H1 (cell line): ENCODE results near the gene SIK3. TPM values are rescaled to one million over a fixed set of nuclear protein-coding genes. Genes with fewer than 3 reads are reported as not detected.
A peak's percentile ranks its signal among the peaks of the same experiment; 100 is the strongest.

Experiments used
- CTCF ChIA-PET: fragments of 300-600 bp; sonication (Branson Sonifier 250); formaldehyde crosslinking; loops from one replicate; lab custom pipeline; 2021; ENCODE audit not compliant: partially characterized antibody; lab: Charles Lee
- POLR2A ChIA-PET: fragments of 300-600 bp; sonication (Branson Sonifier 250); formaldehyde crosslinking; loops from one replicate; lab custom pipeline; 2021; ENCODE audit warnings: inconsistent platforms; ENCODE audit not compliant: partially characterized antibody; lab: Charles Lee
- DNase-seq, 2 experiments: peaks; one replicate each; pipeline versions ENCODE4 v3.0.0 to v3.0.0-alpha.2; 2010 to 2022; ENCODE audit warnings: low spot score in 2 of 2, low read depth in 1 of 2, mixed read lengths in 1 of 2
- FAIRE-seq: peaks from 2 replicates; lab custom pipeline; 2011; peaks lifted over from hg19 to GRCh38; lab: Jason Lieb, UNC
- H2AFZ ChIP-seq: 2 replicates; pipeline ENCODE4 v1.8.1; 2012; ENCODE audit warnings: low read length, inconsistent platforms
- H2AK5ac ChIP-seq: 2 replicates; pipeline ENCODE4 v1.6.1; 2013; ENCODE audit warnings: low read depth, low read length
- H2BK120ac ChIP-seq: replicated peaks from 2 replicates; pipeline ENCODE3; 2013; ENCODE audit warnings: low read depth, low read length, inconsistent platforms
- H2BK12ac ChIP-seq: 2 replicates; pipeline ENCODE4 v1.6.1; 2013; ENCODE audit warnings: low read depth, low read length
- H2BK15ac ChIP-seq: 2 replicates; pipeline ENCODE4 v1.6.1; 2013; ENCODE audit warnings: low read length
- H2BK20ac ChIP-seq: 2 replicates; pipeline ENCODE4 v1.6.1; 2013; ENCODE audit warnings: low read length
- H2BK5ac ChIP-seq: 2 replicates; pipeline ENCODE4 v1.6.1; 2013; ENCODE audit warnings: low read depth, low read length
- H3K14ac ChIP-seq: 2 replicates; pipeline ENCODE4 v1.6.1; 2013; ENCODE audit warnings: inconsistent platforms; ENCODE audit not compliant: insufficient read length
- H3K18ac ChIP-seq: 2 replicates; pipeline ENCODE4 v1.6.1; 2013; ENCODE audit warnings: low read length; ENCODE audit errors: extremely low read depth
- H3K23ac ChIP-seq: 2 replicates; pipeline ENCODE4 v1.6.1; 2013; ENCODE audit warnings: inconsistent platforms; ENCODE audit not compliant: insufficient read length
- H3K23me2 ChIP-seq: 2 replicates; pipeline ENCODE4 v1.6.1; 2013; ENCODE audit warnings: low read depth, low read length
- H3K27ac ChIP-seq: 2 replicates; pipeline ENCODE4 v1.6.1; 2011; ENCODE audit warnings: low read depth, low read length, inconsistent platforms
- H3K27me3 ChIP-seq, 4 experiments: replicated peaks in 1 of 4; 1 replicate in 1 of 4; 2 replicates in 3 of 4; pipeline versions ENCODE4 v1.6.1 to v1.8.1; 2011 to 2013; ENCODE audit warnings: low read length in 3 of 4, mild to moderate bottlenecking in 3 of 4, inconsistent platforms in 2 of 4, mixed read lengths in 2 of 4, moderate library complexity in 1 of 4; ENCODE audit not compliant: control insufficient read depth in 3 of 4, insufficient read depth in 3 of 4; ENCODE audit errors: extremely low read depth in 1 of 4
- H3K36me3 ChIP-seq, 4 experiments: 2 replicates each; pipeline versions ENCODE4 v1.6.1 to v1.8.1; 2011 to 2013; ENCODE audit warnings: mild to moderate bottlenecking in 4 of 4, low read length in 3 of 4, moderate library complexity in 2 of 4, control low read depth in 1 of 4, inconsistent platforms in 1 of 4; ENCODE audit not compliant: insufficient read depth in 4 of 4, control insufficient read depth in 2 of 4
- H3K4ac ChIP-seq: replicated peaks from 2 replicates; pipeline ENCODE3; 2013; ENCODE audit warnings: low read length, low read depth, mixed read lengths, inconsistent platforms; ENCODE audit not compliant: insufficient read length
- H3K4me1 ChIP-seq, 4 experiments: replicated peaks in 1 of 4; 1 replicate in 1 of 4; 2 replicates in 3 of 4; pipeline versions ENCODE4 v1.6.1 to v1.8.1; 2011 to 2013; ENCODE audit warnings: low read length in 3 of 4, inconsistent platforms in 2 of 4, mixed read lengths in 1 of 4; ENCODE audit not compliant: insufficient read depth in 4 of 4, control insufficient read depth in 3 of 4
- H3K4me2 ChIP-seq, 2 experiments: 2 replicates each; pipeline versions ENCODE4 v1.6.1 to v1.8.1; 2011 to 2013; ENCODE audit warnings: low read depth in 2 of 2, low read length in 2 of 2, control low read depth in 1 of 2, inconsistent platforms in 1 of 2, mild to moderate bottlenecking in 1 of 2; ENCODE audit not compliant: insufficient read depth in 1 of 2
- H3K4me3 ChIP-seq, 4 experiments: fragments of 200-600, 300-600 bp in 1 of 4; sonication (generic), shearing (Covaris generic), sonication (Bioruptor Twin) in 1 of 4; 2 replicates each; pipeline versions ENCODE4 v1.5.1 to v1.8.1; 2011 to 2016; ENCODE audit warnings: low read length in 4 of 4, low read depth in 3 of 4, control low read depth in 2 of 4, inconsistent platforms in 2 of 4, mild to moderate bottlenecking in 2 of 4, mixed read lengths in 1 of 4, moderate library complexity in 1 of 4; ENCODE audit not compliant: insufficient read depth in 2 of 4; ENCODE audit errors: extremely low read depth in 1 of 4
- H3K56ac ChIP-seq: replicated peaks from 2 replicates; pipeline ENCODE3; 2013; ENCODE audit warnings: low read depth, mild to moderate bottlenecking, mixed read lengths, low read length, inconsistent platforms; ENCODE audit not compliant: insufficient read length
- H3K79me1 ChIP-seq: 2 replicates; pipeline ENCODE4 v1.6.1; 2013; ENCODE audit warnings: low read depth, low read length, control low read depth
- H3K79me2 ChIP-seq, 2 experiments: 2 replicates each; pipeline versions ENCODE4 v1.6.1 to v1.8.1; 2012 to 2013; ENCODE audit warnings: low read length in 2 of 2, mild to moderate bottlenecking in 2 of 2, inconsistent platforms in 1 of 2; ENCODE audit not compliant: insufficient read depth in 2 of 2, control insufficient read depth in 1 of 2
- H3K9ac ChIP-seq, 4 experiments: replicated peaks in 1 of 4; 1 replicate in 1 of 4; 2 replicates in 3 of 4; pipeline versions ENCODE4 v1.6.1 to v1.8.1; 2011 to 2013; ENCODE audit warnings: low read depth in 3 of 4, low read length in 3 of 4, control low read depth in 2 of 4, mild to moderate bottlenecking in 2 of 4, moderate library complexity in 2 of 4, inconsistent platforms in 1 of 4; ENCODE audit errors: extremely low read depth in 1 of 4
- H3K9me3 ChIP-seq, 2 experiments: 2 replicates each; pipeline versions ENCODE4 v1.6.1 to v1.8.1; 2012 to 2013; ENCODE audit warnings: mild to moderate bottlenecking in 2 of 2, moderate library complexity in 2 of 2, control low read depth in 1 of 2, inconsistent platforms in 1 of 2, low read depth in 1 of 2, low read length in 1 of 2, mixed read lengths in 1 of 2; ENCODE audit not compliant: insufficient read depth in 2 of 2
- H4K20me1 ChIP-seq, 2 experiments: replicated peaks in 1 of 2; 2 replicates each; pipeline versions ENCODE3 to v1.8.1; 2011 to 2013; ENCODE audit warnings: inconsistent platforms in 2 of 2, low read length in 2 of 2, mild to moderate bottlenecking in 1 of 2; ENCODE audit not compliant: insufficient read depth in 2 of 2, control insufficient read depth in 1 of 2
- H4K5ac ChIP-seq: 2 replicates; pipeline ENCODE4 v1.6.1; 2013; ENCODE audit warnings: low read length, low read depth, mixed read lengths, inconsistent platforms; ENCODE audit not compliant: insufficient read length
- H4K8ac ChIP-seq: 2 replicates; pipeline ENCODE4 v1.8.0; 2013; ENCODE audit warnings: mild to moderate bottlenecking, moderate library complexity, low read length, inconsistent platforms; ENCODE audit not compliant: insufficient read depth; ENCODE audit errors: extremely low read depth
- H4K91ac ChIP-seq: replicated peaks from 2 replicates; pipeline ENCODE3; 2013; ENCODE audit warnings: low read length, mixed read lengths, inconsistent platforms; ENCODE audit not compliant: insufficient read length
- CEBPB ChIP-seq: IDR thresholded peaks from 2 replicates; pipeline ENCODE4 v1.6.1; 2012; ENCODE audit warnings: low read depth, low read length
- EGR1 ChIP-seq: IDR thresholded peaks from 2 replicates; pipeline ENCODE4 v1.6.1; 2011; ENCODE audit warnings: low read depth, low read length, borderline replicate concordance
- HDAC2 ChIP-seq, 2 experiments: fragments of 300-600 bp in 1 of 2; sonication (generic) in 1 of 2; IDR thresholded peaks; 2 replicates each; pipeline ENCODE4 v1.6.1; 2011 to 2012; ENCODE audit warnings: low read depth in 2 of 2, low read length in 2 of 2, mild to moderate bottlenecking in 2 of 2, moderate library complexity in 2 of 2, borderline replicate concordance in 1 of 2, inconsistent platforms in 1 of 2
- PHF8 ChIP-seq: fragments of 200-600 bp; sonication (generic); conservative IDR thresholded peaks from 2 replicates; pipeline ENCODE4 v1.7.1; 2012; ENCODE audit warnings: low read depth, mild to moderate bottlenecking, inconsistent platforms, low read length, moderate library complexity
- RAD21 ChIP-seq, 2 experiments: IDR thresholded peaks in 1 of 2; conservative IDR thresholded peaks in 1 of 2; 2 replicates each; pipeline ENCODE4 v1.6.1; 2011; ENCODE audit warnings: low read depth in 2 of 2, low read length in 2 of 2, improper control_type of control experiment in 1 of 2, inconsistent platforms in 1 of 2, mild to moderate bottlenecking in 1 of 2, moderate library complexity in 1 of 2
- TEAD4 ChIP-seq: IDR thresholded peaks from 2 replicates; pipeline ENCODE4 v1.6.1; 2012; ENCODE audit warnings: low read depth, low read length, inconsistent platforms, mixed read lengths
- YY1 ChIP-seq: IDR thresholded peaks from 2 replicates; pipeline ENCODE4 v1.6.1; 2011; ENCODE audit warnings: low read depth, mild to moderate bottlenecking, low read length
- WGBS, 2 experiments: shearing (Covaris generic) in 1 of 2; methylation state at CpG; one replicate each; pipeline versions ENCODE4 v1.1.6 to v1.1.7; 2013 to 2015; ENCODE audit warnings: low lambda C conversion rate in 2 of 2, mixed read lengths in 2 of 2, inconsistent platforms in 1 of 2, low coverage in 1 of 2, missing lambda C conversion rate in 1 of 2; ENCODE audit not compliant: insufficient replicate concordance in 2 of 2, insufficient coverage in 1 of 2, insufficient read length in 1 of 2; ENCODE audit errors: extremely low coverage in 1 of 2, missing lambda C conversion rate in 1 of 2; 5-methylcytosine and 5-hydroxymethylcytosine counted together
- polyA plus RNA-seq, 7 experiments: library from polyadenylated mRNA; depleted of rRNA in 3 of 7; stranded (reverse) in 5 of 7; unstranded in 2 of 7; fragments of >200 nt in 5 of 7; fragments of 200-250 nt in 2 of 7; gene quantifications; 1 replicate in 5 of 7; 2 replicates in 1 of 7; 4 replicates in 1 of 7; pipeline versions ENCODE4 v1.2.1 to v1.2.3, GENCODE V29; 2011 to 2013; ENCODE audit warnings: missing spikeins in 2 of 7, mixed read lengths in 2 of 7
- total RNA-seq: library from RNA; stranded (reverse); fragmentation: NEBNext Ultra II Directional; extraction: Animal tissue kit (Norgen Biotek cat#: 25700); gene quantifications from 2 replicates; pipeline ENCODE4 v1.2.1, GENCODE V29; 2021

SIK3 gene
- total and polyA plus RNA-seq, 2 of the 8 experiments (the other 6 are each of a cell fraction or from before 2014, with no cell fraction given), result 19.9 to 32.1 TPM

- H3K23ac ChIP-seq, result no peak overlapping the region
- no peaks in the 10 kb centered on the region for H3K79me2 ChIP-seq
- H4K91ac ChIP-seq, result no peak overlapping the region
- H2BK20ac ChIP-seq, result no peak overlapping the region
- no peak overlapping the region for H3K18ac ChIP-seq
- H3K27me3 ChIP-seq, result peaks cover 0 to 7% (median 5%) of the 10 kb centered on the region in 4 experiments; a peak in 3 of 7 replicates
- no peaks in the 10 kb centered on the region; a peak in 1 of 4 replicates for H3K9me3 ChIP-seq
- WGBS, 2 experiments, result 83% methylated on average over 12 of the region's 13 CpGs; no CpG with 5 or more reads in 1 of the 2 experiments
- H3K56ac ChIP-seq, result no peak overlapping the region
- H4K20me1 ChIP-seq, result no peaks in the 10 kb centered on the region
- no peaks in the 10 kb centered on the region for H3K79me1 ChIP-seq
- FAIRE-seq, result no peak
- no peak overlapping the region for H3K9ac ChIP-seq
- no peak overlapping the region for H2BK15ac ChIP-seq
- no peak overlapping the region for H3K27ac ChIP-seq
- no peak overlapping the region for H3K4me2 ChIP-seq
- POLR2A ChIA-PET, result interaction anchor here (1.0 kb wide), 1 partner anchor 311 kb away, joined by 3 read pairs; the partner anchor contains the start of gene PAFAH1B2
- H3K4ac ChIP-seq, result no peak overlapping the region
- H3K4me1 ChIP-seq, result peaks cover 0 to 21% (median 4%) of the 10 kb centered on the region in 4 experiments; a peak in 5 of 7 replicates
- no peak overlapping the region for H2AFZ ChIP-seq
- no peak overlapping the region for H4K5ac ChIP-seq
- DNase-seq, result no peak
- no peak overlapping the region for H2BK12ac ChIP-seq
- H3K36me3 ChIP-seq, result no peaks in the 10 kb centered on the region
- H3K14ac ChIP-seq, result no peak overlapping the region
- 0 out of 2 replicates have a peak overlapping the region, but pooled peaks have one; percentile 24 for H2AK5ac ChIP-seq
- no peak overlapping the region for H4K8ac ChIP-seq
- peaks cover 3% of the 10 kb centered on the region; the same call in 1 of the 2 replicates for H3K23me2 ChIP-seq
- H3K4me3 ChIP-seq, result no peak overlapping the region
- H2BK120ac ChIP-seq, result no peak overlapping the region
- TF ChIP-seq HDAC2 (IDR thresholded peaks at IDR 0.05; ENCODE audit: borderline replicate concordance in 1 of 2, low read depth in 2 of 2, low read length in 2 of 2) (no peak), PHF8 (no peak), YY1 (no peak), CEBPB (no peak), TEAD4 (no peak), EGR1 (no peak), RAD21 (IDR thresholded peaks at IDR 0.05 in 1 of 2, conservative IDR thresholded peaks at IDR 0.05 in 1 of 2; ENCODE audit: low read depth in 2 of 2, low read length in 2 of 2) (peak; percentile 18 to 32; a peak in 3 of 4 replicates)
- TF ChIP-seq, all 59 proteins: peak for 1
- no peak overlapping the region for H2BK5ac ChIP-seq
- CTCF ChIA-PET, result interaction anchor here (0.5 to 12.2 kb wide), 7 partner anchors 9 to 308 kb away, joined by 3 to 237 read pairs (median 6); partner anchors contain the start of genes APOA4, APOA5 and ZPR1
Observed at GRCh38 chr11:116832350-116833290, 265.6 kb downstream of the SIK3 start.
